Stimulated activated CD4-positive, alpha-beta T cell treated with anti-CD3 and anti-CD28 coated beads, Interleukin-12 subunit alpha, Interleukin-12 subunit beta, amount 100 ng/mL, for 4 hours (primary cell): ENCODE data around the gene CLNK.

Source experiments
- DNase-seq: peaks from one replicate; pipeline ENCODE4 v3.0.0-alpha.2; 2020

The CLNK gene

GRCh38 chr4:10607206-10607605 is 77.4 kb downstream of the CLNK start:
- DNase-seq: no peak

GRCh38 chr4:10606483-10607155 is 77.9 kb downstream of the CLNK start:
- no peak for DNase-seq

GRCh38 chr4:10605746-10606482 is 78.7 kb downstream of the CLNK start:
- no peak for DNase-seq

GRCh38 chr4:10605031-10605430 is 79.5 kb downstream of the CLNK start:
- no peak for DNase-seq

- no peak for DNase-seq
Observed at GRCh38 chr4:10599574-10599973, 85.0 kb downstream of the CLNK start.

- DNase-seq: no peak
Observed at GRCh38 chr4:10598829-10599228, 85.7 kb downstream of the CLNK start.

- no peak for DNase-seq
Observed at GRCh38 chr4:10596586-10597290, 87.8 kb downstream of the CLNK start.

- DNase-seq: no peak
Observed at GRCh38 chr4:10593130-10593529, 91.4 kb downstream of the CLNK start.

GRCh38 chr4:10590896-10591295 is 93.7 kb downstream of the CLNK start:
- DNase-seq: no peak

GRCh38 chr4:10589799-10590198 is 94.8 kb downstream of the CLNK start:
- no peak for DNase-seq

- DNase-seq: no peak
Observed at GRCh38 chr4:10589321-10589720, 95.2 kb downstream of the CLNK start.

- DNase-seq: no peak
Observed at GRCh38 chr4:10587697-10588096, 96.9 kb downstream of the CLNK start.

GRCh38 chr4:10587296-10587695 is 97.3 kb downstream of the CLNK start:
- no peak for DNase-seq

- no peak for DNase-seq
Observed at GRCh38 chr4:10584042-10584441, 100.5 kb downstream of the CLNK start.

GRCh38 chr4:10582951-10583350 is 101.6 kb downstream of the CLNK start:
- no peak for DNase-seq

- no peak for DNase-seq
Observed at GRCh38 chr4:10582059-10582686, 102.4 kb downstream of the CLNK start.

- DNase-seq: no peak
Observed at GRCh38 chr4:10581022-10581421, 103.5 kb downstream of the CLNK start.

- DNase-seq: no peak
Observed at GRCh38 chr4:10579648-10580047, 104.9 kb downstream of the CLNK start.

GRCh38 chr4:10577508-10578426 is 106.8 kb downstream of the CLNK start:
- DNase-seq: no peak

GRCh38 chr4:10577018-10577417 is 107.5 kb downstream of the CLNK start:
- DNase-seq: no peak

- no peak for DNase-seq
Observed at GRCh38 chr4:10576236-10576635, 108.3 kb downstream of the CLNK start.

- DNase-seq: no peak
Observed at GRCh38 chr4:10575414-10575813, 109.2 kb downstream of the CLNK start.
